B cell (primary cell): ENCODE measurements around the gene TEAD1. TPM values are rescaled to one million over a fixed set of nuclear protein-coding genes. Genes with fewer than 3 reads are reported as not detected.

Source experiments
- ATAC-seq: fragments of 200-7000 bp; cut with Tn5 transposase; one replicate; pipeline ENCODE4 v1.10.0; 2021; ENCODE audit warnings: low read depth, mild to moderate bottlenecking, moderate number of reproducible peaks, moderate library complexity
- CTCF ChIA-PET: fragments of 350-600 bp; sonication (Branson Sonifier 250); formaldehyde crosslinking; loops from one replicate; lab custom pipeline; 2021; ENCODE audit warnings: antibody characterized with exemption, inconsistent platforms; lab: Charles Lee
- POLR2A ChIA-PET: fragments of 350-600 bp; sonication (Branson Sonifier 250); formaldehyde crosslinking; loops from one replicate; lab custom pipeline; 2021; ENCODE audit warnings: antibody characterized with exemption; lab: Charles Lee
- DNase-seq: peaks from one replicate; pipeline ENCODE4 v3.0.0; 2013
- H2AFZ ChIP-seq: 2 replicates; pipeline ENCODE4 v1.6.1; 2012; ENCODE audit warnings: mild to moderate bottlenecking, low read depth, low read length; ENCODE audit not compliant: insufficient read depth, poor library complexity, severe bottlenecking
- H3K27ac ChIP-seq, 2 donors: 1 replicate in 1 of 2; 2 replicates in 1 of 2; pipeline ENCODE4 v1.5.1; 2012 to 2013; ENCODE audit warnings: low read length in 2 of 2, mild to moderate bottlenecking in 2 of 2, moderate library complexity in 1 of 2
- H3K27me3 ChIP-seq, 4 experiments: fragments of 200-600 bp in 1 of 4; sonication (generic) in 1 of 4; replicated peaks in 1 of 4; 1 replicate in 2 of 4; 2 replicates in 2 of 4; pipeline versions ENCODE4 v1.6.1 to v1.7.0; 2013 to 2016; ENCODE audit warnings: low read length in 3 of 4, mild to moderate bottlenecking in 2 of 4, mixed read lengths in 1 of 4, moderate library complexity in 1 of 4; ENCODE audit not compliant: insufficient read depth in 4 of 4, control insufficient read depth in 3 of 4; ENCODE audit errors: control extremely low read depth in 1 of 4
- H3K36me3 ChIP-seq, 2 experiments: replicated peaks in 1 of 2; 1 replicate in 1 of 2; 2 replicates in 1 of 2; pipeline versions ENCODE4 v1.6.1 to v1.7.1; 2013; ENCODE audit warnings: low read length in 1 of 2; ENCODE audit not compliant: insufficient read depth in 2 of 2, control insufficient read depth in 1 of 2; ENCODE audit errors: control extremely low read depth in 1 of 2, extremely low read depth in 1 of 2
- H3K4me1 ChIP-seq, 2 donors: fragments of 200-600 bp in 1 of 2; sonication (generic) in 1 of 2; 1 replicate in 1 of 2; 2 replicates in 1 of 2; pipeline versions ENCODE4 v1.5.1 to v1.6.1; 2013 to 2017; ENCODE audit warnings: low read length in 2 of 2; ENCODE audit not compliant: control insufficient read depth in 2 of 2, insufficient read depth in 2 of 2
- H3K4me2 ChIP-seq: replicated peaks from 2 replicates; pipeline ENCODE3; 2012; ENCODE audit warnings: mild to moderate bottlenecking, low read depth, low read length; ENCODE audit not compliant: poor library complexity, severe bottlenecking
- H3K4me3 ChIP-seq, 5 experiments: fragments of 200-600 bp in 1 of 5; sonication (generic) in 1 of 5; 1 replicate in 3 of 5; 2 replicates in 2 of 5; pipeline versions ENCODE4 v1.5.1 to v1.7.0; 2011 to 2016; ENCODE audit warnings: low read length in 4 of 5, mild to moderate bottlenecking in 4 of 5, low read depth in 2 of 5, control low read depth in 1 of 5, moderate library complexity in 1 of 5; ENCODE audit not compliant: insufficient read depth in 1 of 5; ENCODE audit errors: control extremely low read depth in 1 of 5, extremely low read depth in 1 of 5
- H3K79me2 ChIP-seq: fragments of 200-600 bp; sonication (generic); one replicate; pipeline ENCODE4 v1.6.0; 2016; ENCODE audit warnings: low read length; ENCODE audit not compliant: control insufficient read depth, insufficient read depth
- H3K9ac ChIP-seq: fragments of 200-600 bp; sonication (generic); 2 replicates; pipeline ENCODE4 v1.6.1; 2017; ENCODE audit warnings: mild to moderate bottlenecking, low read length, moderate library complexity
- H3K9me3 ChIP-seq, 3 donors: one replicate each; pipeline versions ENCODE4 v1.6.1 to v1.7.1; 2013; ENCODE audit warnings: low read length in 2 of 3; ENCODE audit not compliant: control insufficient read depth in 2 of 3, insufficient read depth in 1 of 3; ENCODE audit errors: control extremely low read depth in 1 of 3
- H4K20me1 ChIP-seq: 2 replicates; pipeline ENCODE4 v1.6.0; 2012; ENCODE audit warnings: mild to moderate bottlenecking, low read length; ENCODE audit not compliant: insufficient read depth, control insufficient read depth, poor library complexity, severe bottlenecking
- H3K27ac Mint-ChIP-seq: one replicate; pipeline ENCODE4 v1.8.0; 2021; ENCODE audit warnings: mixed read lengths
- H3K27me3 Mint-ChIP-seq: one replicate; pipeline ENCODE4 v1.8.0; 2021; ENCODE audit warnings: mixed read lengths
- H3K4me1 Mint-ChIP-seq: one replicate; pipeline ENCODE4 v1.8.0; 2021; ENCODE audit warnings: mixed read lengths
- H3K4me3 Mint-ChIP-seq: one replicate; pipeline ENCODE4 v1.8.0; 2021; ENCODE audit warnings: mixed read lengths
- H3K9me3 Mint-ChIP-seq: one replicate; pipeline ENCODE4 v1.8.0; 2022; ENCODE audit warnings: mixed read lengths; ENCODE audit not compliant: insufficient read depth
- CTCF ChIP-seq: fragments of 200-600 bp; IDR thresholded peaks from one replicate; pipeline ENCODE4 v1.8.0; 2022; ENCODE audit warnings: antibody characterized with exemption, mild to moderate bottlenecking
- EZH2 ChIP-seq: IDR thresholded peaks from 2 replicates; pipeline ENCODE4 v1.6.1; 2012; ENCODE audit warnings: borderline replicate concordance, low read depth, mild to moderate bottlenecking, moderate library complexity, low read length; ENCODE audit not compliant: insufficient read depth, poor library complexity, severe bottlenecking
- WGBS: methylation state at CpG from one replicate; pipeline ENCODE4 v1.1.5; 2013; ENCODE audit warnings: missing lambda C conversion rate; ENCODE audit not compliant: insufficient coverage; 5-methylcytosine and 5-hydroxymethylcytosine counted together
- intact Hi-C: fragments of 100-400 bp; cut with micrococcal nuclease; formaldehyde crosslinking; loops from one replicate; pipeline ENCODE4 v1.10.0; 2022
- polyA plus RNA-seq: library from polyadenylated mRNA; depleted of rRNA; stranded (reverse); fragments of >200 nt; gene quantifications from 2 replicates; pipeline ENCODE4 v1.2.3, GENCODE V29; 2012
- total RNA-seq, 2 donors: library from RNA; stranded (reverse); fragments of 120-200 nt in 1 of 2; gene quantifications; 1 replicate in 1 of 2; 2 replicates in 1 of 2; pipeline versions ENCODE4 v1.2.3 to v1.2.4, GENCODE V29; 2013 to 2022

The TEAD1 gene
- total and polyA plus RNA-seq, 2 donors (not counting 1 experiment from before 2014, with no cell fraction given): 0.30 TPM; not detected in 1

- ChIA-PET POLR2A (no interaction called here), CTCF (no interaction called here)
- Histone ChIP-seq H3K4me2 (no peak overlapping the region), H3K9me3 (no peaks in the 10 kb centered on the region), H2AFZ (no peak overlapping the region), H3K9ac (no peak overlapping the region), H3K79me2 (no peaks in the 10 kb centered on the region), H3K27ac (no peak overlapping the region), H3K27me3 (no peaks in the 10 kb centered on the region), H4K20me1 (no peaks in the 10 kb centered on the region), H3K4me1 (no peaks in the 10 kb centered on the region), H3K4me3 (no peak overlapping the region), H3K36me3 (no peaks in the 10 kb centered on the region)
- no peaks in the 10 kb centered on the region for H3K9me3 Mint-ChIP-seq
- no CpG with 5 or more reads among the region's 2 CpGs for WGBS
- intact Hi-C loops: no loop called here
- no peak overlapping the region for H3K27ac Mint-ChIP-seq
- no peak for ATAC-seq
- H3K4me1 Mint-ChIP-seq: no peaks in the 10 kb centered on the region
- peaks cover 4% of the 10 kb centered on the region for H3K27me3 Mint-ChIP-seq
- H3K4me3 Mint-ChIP-seq: no peak overlapping the region
- TF ChIP-seq CTCF (no peak), EZH2 (no peak)
- no peak for DNase-seq
Measured at GRCh38 chr11:12646478-12646877, 27.7 kb upstream of the TEAD1 start.

GRCh38 chr11:12653729-12654128 is 20.5 kb upstream of the TEAD1 start:
- Mint-ChIP-seq H3K4me3 (no peak overlapping the region), H3K9me3 (peaks cover 5% of the 10 kb centered on the region), H3K27me3 (no peaks in the 10 kb centered on the region), H3K27ac (no peak overlapping the region), H3K4me1 (no peaks in the 10 kb centered on the region)
- H3K4me1 ChIP-seq: no peaks in the 10 kb centered on the region
- ATAC-seq (no peak), DNase-seq (no peak)
- no peaks in the 10 kb centered on the region for H3K36me3 ChIP-seq
- ChIA-PET POLR2A (no interaction called here), CTCF (no interaction called here)
- H3K79me2 ChIP-seq: no peaks in the 10 kb centered on the region
- no peaks in the 10 kb centered on the region for H4K20me1 ChIP-seq
- H3K4me3 ChIP-seq: no peak overlapping the region
- H3K27me3 ChIP-seq: no peaks in the 10 kb centered on the region
- H3K9ac ChIP-seq: no peak overlapping the region
- H3K4me2 ChIP-seq: no peak overlapping the region
- 96% methylated on average over 4 of the region's 7 CpGs for WGBS
- no peak for TF ChIP-seq CTCF
- no peak for TF ChIP-seq EZH2
- intact Hi-C loops: no loop called here
- no peak overlapping the region for H3K27ac ChIP-seq
- H2AFZ ChIP-seq: no peak overlapping the region
- peaks cover 0 to 12% (median 0%) of the 10 kb centered on the region in 3 donors for H3K9me3 ChIP-seq
